Fibroblast of lung (primary cell): Measurements from ENCODE around the gene HMGA1.

Experiments
- EZH2 ChIP-seq: IDR thresholded peaks from 2 replicates; pipeline ENCODE4 v1.5.1; 2012; ENCODE audit warnings: low read length, control low read depth, mild to moderate bottlenecking; ENCODE audit errors: missing control alignments
- TF ChIP-seq, protein P1 (sequence below), 2 donors: IDR thresholded peaks in 1 of 2; conservative IDR thresholded peaks in 1 of 2; 1 replicate in 1 of 2; 2 replicates in 1 of 2; pipeline ENCODE4 v1.5.1; 2011 to 2012; ENCODE audit warnings: low read length in 2 of 2, control low read depth in 1 of 2, inconsistent platforms in 1 of 2, low read depth in 1 of 2, mild to moderate bottlenecking in 1 of 2

DNA sequence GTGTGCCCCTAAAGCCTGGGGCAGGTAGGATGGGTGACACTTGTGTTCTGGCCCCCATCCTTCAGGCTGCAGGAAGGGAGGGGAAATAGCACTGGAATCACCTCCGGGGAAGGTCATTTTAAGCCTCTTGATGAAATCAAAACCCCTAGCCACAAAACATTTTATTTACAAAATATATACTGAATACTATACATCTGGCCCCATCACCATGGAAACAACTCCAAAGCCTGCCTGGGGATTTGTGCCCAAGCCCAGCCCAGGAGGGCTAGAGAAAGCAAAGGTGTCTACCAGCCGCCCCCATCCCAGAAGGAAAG is 9.5 kb downstream of the HMGA1 start:
- TF ChIP-seq EZH2, result no peak
- TF ChIP-seq, protein P1, sequence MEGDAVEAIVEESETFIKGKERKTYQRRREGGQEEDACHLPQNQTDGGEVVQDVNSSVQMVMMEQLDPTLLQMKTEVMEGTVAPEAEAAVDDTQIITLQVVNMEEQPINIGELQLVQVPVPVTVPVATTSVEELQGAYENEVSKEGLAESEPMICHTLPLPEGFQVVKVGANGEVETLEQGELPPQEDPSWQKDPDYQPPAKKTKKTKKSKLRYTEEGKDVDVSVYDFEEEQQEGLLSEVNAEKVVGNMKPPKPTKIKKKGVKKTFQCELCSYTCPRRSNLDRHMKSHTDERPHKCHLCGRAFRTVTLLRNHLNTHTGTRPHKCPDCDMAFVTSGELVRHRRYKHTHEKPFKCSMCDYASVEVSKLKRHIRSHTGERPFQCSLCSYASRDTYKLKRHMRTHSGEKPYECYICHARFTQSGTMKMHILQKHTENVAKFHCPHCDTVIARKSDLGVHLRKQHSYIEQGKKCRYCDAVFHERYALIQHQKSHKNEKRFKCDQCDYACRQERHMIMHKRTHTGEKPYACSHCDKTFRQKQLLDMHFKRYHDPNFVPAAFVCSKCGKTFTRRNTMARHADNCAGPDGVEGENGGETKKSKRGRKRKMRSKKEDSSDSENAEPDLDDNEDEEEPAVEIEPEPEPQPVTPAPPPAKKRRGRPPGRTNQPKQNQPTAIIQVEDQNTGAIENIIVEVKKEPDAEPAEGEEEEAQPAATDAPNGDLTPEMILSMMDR (conservative IDR thresholded peaks at IDR 0.05 in 1 of 2, IDR thresholded peaks at IDR 0.05 in 1 of 2; ENCODE audit: low read depth in 1 of 2, low read length in 2 of 2), result no peak
